DOHH2 (cell line): ENCODE data around the gene DCAF17.

Experiments
- H3F3A ChIP-seq: fragments of 200-600 bp; sonication (generic), shearing (Covaris generic); 2 replicates; pipeline ENCODE4 v1.6.0; 2016; ENCODE audit warnings: antibody characterized with exemption, mild to moderate bottlenecking; ENCODE audit not compliant: control insufficient read depth, insufficient read depth
- H3K27ac ChIP-seq: fragments of 200-600 bp; sonication (generic); 2 replicates; pipeline ENCODE4 v1.5.1; 2014; ENCODE audit warnings: low read depth, mild to moderate bottlenecking, low read length, moderate library complexity
- H3K27me3 ChIP-seq: fragments of 200-600 bp; sonication (generic); 2 replicates; pipeline ENCODE4 v1.6.1; 2014; ENCODE audit warnings: mild to moderate bottlenecking, low read length, mixed read lengths; ENCODE audit not compliant: control insufficient read depth
- H3K36me3 ChIP-seq: fragments of 200-600 bp; sonication (generic); 2 replicates; pipeline ENCODE4 v1.6.1; 2014; ENCODE audit warnings: mild to moderate bottlenecking, low read length, moderate library complexity, mixed read lengths; ENCODE audit not compliant: control insufficient read depth
- H3K4me1 ChIP-seq: fragments of 200-600 bp; sonication (generic); 2 replicates; pipeline ENCODE4 v1.6.1; 2014; ENCODE audit warnings: mild to moderate bottlenecking, low read length, mixed read lengths; ENCODE audit not compliant: control insufficient read depth
- H3K4me2 ChIP-seq: fragments of 200-600 bp; sonication (generic); 2 replicates; pipeline ENCODE4 v1.6.0; 2014; ENCODE audit warnings: mild to moderate bottlenecking, low read length, moderate library complexity
- H3K4me3 ChIP-seq: fragments of 200-600 bp; sonication (generic); 2 replicates; pipeline ENCODE4 v1.5.1; 2014; ENCODE audit warnings: mild to moderate bottlenecking, low read length, mixed read lengths
- H3K79me2 ChIP-seq: fragments of 200-600 bp; sonication (generic); 2 replicates; pipeline ENCODE4 v1.6.1; 2014; ENCODE audit warnings: mild to moderate bottlenecking, low read length, mixed read lengths; ENCODE audit not compliant: control insufficient read depth
- H3K9me2 ChIP-seq: fragments of 200-600 bp; sonication (generic); replicated peaks from 2 replicates; pipeline ENCODE4 v1.6.1; 2014; ENCODE audit warnings: mild to moderate bottlenecking, low read length, mixed read lengths; ENCODE audit not compliant: control insufficient read depth
- H3K9me3 ChIP-seq: fragments of 200-600 bp; sonication (generic); 2 replicates; pipeline ENCODE4 v1.6.1; 2014; ENCODE audit warnings: antibody characterized with exemption, low read length, mixed read lengths; ENCODE audit not compliant: control insufficient read depth, insufficient read depth
- H4K20me1 ChIP-seq: fragments of 200-600 bp; sonication (generic); 2 replicates; pipeline ENCODE4 v1.6.0; 2014; ENCODE audit warnings: low read depth, mild to moderate bottlenecking, antibody characterized with exemption, low read length, moderate library complexity; ENCODE audit not compliant: control insufficient read depth, insufficient read depth
- EZH2phosphoT487 ChIP-seq: fragments of 200-600 bp; sonication (generic); IDR thresholded peaks from 2 replicates; pipeline ENCODE4 v1.6.1; 2017; ENCODE audit warnings: borderline replicate concordance, mild to moderate bottlenecking, antibody characterized with exemption, low read length, moderate library complexity, mixed read lengths
- TF ChIP-seq, protein P1 (sequence below): fragments of 200-600 bp; sonication (generic); IDR thresholded peaks from one replicate; pipeline ENCODE4 v1.5.1; 2014; ENCODE audit warnings: antibody characterized with exemption, mild to moderate bottlenecking, low read depth, low read length; ENCODE audit not compliant: poor library complexity, severe bottlenecking

Gene DCAF17

DNA sequence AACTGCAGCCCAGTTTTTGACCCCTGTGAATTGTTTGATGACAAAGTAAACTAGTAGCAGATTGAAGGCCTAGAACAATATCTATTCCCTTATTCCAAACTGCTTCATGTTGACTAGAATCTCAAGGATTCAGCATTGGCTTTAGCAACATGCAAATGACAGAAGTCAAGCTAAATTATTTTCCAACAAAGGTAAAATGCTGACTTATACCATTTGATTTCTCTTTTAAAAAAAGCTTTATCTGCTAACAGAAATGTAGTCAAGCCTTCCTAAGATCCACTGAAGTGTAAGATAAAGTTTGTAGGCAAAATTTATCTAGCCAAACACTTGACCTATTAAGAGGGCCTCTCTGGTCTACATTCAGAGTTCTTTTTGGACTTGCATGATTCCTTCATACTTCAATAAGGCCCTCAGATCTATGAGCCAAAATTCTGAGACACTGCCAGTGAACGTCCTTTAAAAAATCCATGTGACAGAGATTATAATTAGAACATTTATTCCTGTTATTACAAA lies 78.7 kb downstream of the DCAF17 start:
- no peaks in the 10 kb centered on the region for H3K9me2 ChIP-seq
- no peaks in the 10 kb centered on the region for H3K9me3 ChIP-seq
- no peak overlapping the region for H3K4me3 ChIP-seq
- peaks cover 3% of the 10 kb centered on the region; the same call in 1 of the 2 replicates for H3K27me3 ChIP-seq
- no peaks in the 10 kb centered on the region for H3F3A ChIP-seq
- no peaks in the 10 kb centered on the region for H3K79me2 ChIP-seq
- H4K20me1 ChIP-seq, result no peaks in the 10 kb centered on the region
- TF ChIP-seq EZH2phosphoT487, result no peak
- no peak overlapping the region for H3K4me2 ChIP-seq
- no peaks in the 10 kb centered on the region for H3K36me3 ChIP-seq
- no peaks in the 10 kb centered on the region for H3K4me1 ChIP-seq
- H3K27ac ChIP-seq, result no peak overlapping the region

DNA sequence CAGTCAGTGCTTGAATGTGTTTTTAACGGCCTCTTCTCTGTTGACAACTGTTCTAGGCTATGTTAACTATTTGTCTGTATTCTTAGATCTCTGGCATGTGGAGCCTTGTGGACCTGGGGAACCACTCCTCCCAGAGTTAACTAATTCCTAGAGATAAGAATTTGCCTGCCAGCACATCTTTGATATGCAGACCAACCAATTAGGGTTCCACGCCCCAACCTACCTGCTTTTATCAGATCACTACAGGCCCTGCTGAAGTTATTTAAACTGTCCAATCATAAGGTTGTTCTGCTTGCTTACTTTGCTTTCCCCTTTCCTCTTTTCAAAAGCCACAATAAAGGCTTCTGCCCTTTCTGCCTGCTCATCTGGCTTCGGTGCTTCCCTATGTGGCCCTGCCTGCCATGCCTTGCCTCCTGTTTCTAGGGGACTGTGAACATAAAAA lies 79.7 kb downstream of the DCAF17 start:
- H3K79me2 ChIP-seq, result no peaks in the 10 kb centered on the region
- no peaks in the 10 kb centered on the region for H3K36me3 ChIP-seq
- H3K4me1 ChIP-seq, result no peaks in the 10 kb centered on the region
- no peaks in the 10 kb centered on the region for H3K9me2 ChIP-seq
- no peaks in the 10 kb centered on the region for H3F3A ChIP-seq
- H3K9me3 ChIP-seq, result no peaks in the 10 kb centered on the region
- H3K27me3 ChIP-seq, result peaks cover 3% of the 10 kb centered on the region; the same call in 1 of the 2 replicates
- no peak overlapping the region for H3K27ac ChIP-seq
- H3K4me3 ChIP-seq, result no peak overlapping the region
- no peaks in the 10 kb centered on the region for H4K20me1 ChIP-seq
- H3K4me2 ChIP-seq, result no peak overlapping the region
- TF ChIP-seq, protein P1, sequence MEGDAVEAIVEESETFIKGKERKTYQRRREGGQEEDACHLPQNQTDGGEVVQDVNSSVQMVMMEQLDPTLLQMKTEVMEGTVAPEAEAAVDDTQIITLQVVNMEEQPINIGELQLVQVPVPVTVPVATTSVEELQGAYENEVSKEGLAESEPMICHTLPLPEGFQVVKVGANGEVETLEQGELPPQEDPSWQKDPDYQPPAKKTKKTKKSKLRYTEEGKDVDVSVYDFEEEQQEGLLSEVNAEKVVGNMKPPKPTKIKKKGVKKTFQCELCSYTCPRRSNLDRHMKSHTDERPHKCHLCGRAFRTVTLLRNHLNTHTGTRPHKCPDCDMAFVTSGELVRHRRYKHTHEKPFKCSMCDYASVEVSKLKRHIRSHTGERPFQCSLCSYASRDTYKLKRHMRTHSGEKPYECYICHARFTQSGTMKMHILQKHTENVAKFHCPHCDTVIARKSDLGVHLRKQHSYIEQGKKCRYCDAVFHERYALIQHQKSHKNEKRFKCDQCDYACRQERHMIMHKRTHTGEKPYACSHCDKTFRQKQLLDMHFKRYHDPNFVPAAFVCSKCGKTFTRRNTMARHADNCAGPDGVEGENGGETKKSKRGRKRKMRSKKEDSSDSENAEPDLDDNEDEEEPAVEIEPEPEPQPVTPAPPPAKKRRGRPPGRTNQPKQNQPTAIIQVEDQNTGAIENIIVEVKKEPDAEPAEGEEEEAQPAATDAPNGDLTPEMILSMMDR, result no peak
- no peak for TF ChIP-seq EZH2phosphoT487

DNA sequence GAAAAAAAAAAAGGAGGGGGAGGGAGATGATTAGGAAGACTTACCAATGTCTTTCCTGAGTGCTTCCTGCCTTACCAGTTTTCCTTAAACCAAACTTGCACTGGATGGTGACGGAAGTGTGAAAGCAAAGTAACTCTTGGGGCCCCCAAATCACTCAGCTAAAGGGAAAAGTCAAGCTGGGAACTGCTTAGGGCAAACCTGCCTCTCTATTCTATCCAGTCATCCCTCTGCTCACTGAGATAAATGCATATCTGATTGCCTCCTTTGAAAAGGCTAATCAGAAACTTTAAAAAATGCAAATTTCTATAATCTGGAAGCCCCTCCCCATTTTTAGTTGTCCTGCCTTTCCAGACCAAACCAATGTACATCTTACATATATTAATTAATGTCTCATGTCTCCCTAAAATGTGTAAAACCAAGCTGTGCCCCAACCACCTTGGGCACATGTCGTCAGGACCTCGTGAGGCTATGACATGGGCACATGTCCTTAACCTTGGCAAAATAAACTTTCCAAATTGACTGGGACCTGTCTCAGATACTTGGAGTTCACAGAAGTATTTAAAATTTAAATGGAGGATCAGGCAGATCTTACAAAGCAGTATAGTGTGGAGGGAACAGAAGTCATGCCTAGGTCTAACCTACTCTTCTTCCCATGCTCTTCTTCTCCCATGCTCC lies 81.0 kb downstream of the DCAF17 start:
- Histone ChIP-seq H3K79me2 (no peaks in the 10 kb centered on the region), H3K36me3 (no peaks in the 10 kb centered on the region), H3K4me2 (no peak overlapping the region), H4K20me1 (no peaks in the 10 kb centered on the region), H3K27ac (no peak overlapping the region), H3K9me2 (no peaks in the 10 kb centered on the region), H3F3A (no peaks in the 10 kb centered on the region), H3K9me3 (no peaks in the 10 kb centered on the region), H3K27me3 (peaks cover 9% of the 10 kb centered on the region), H3K4me1 (no peaks in the 10 kb centered on the region), H3K4me3 (no peak overlapping the region)
- TF ChIP-seq, protein P1, result no peak
- no peak for TF ChIP-seq EZH2phosphoT487

DNA sequence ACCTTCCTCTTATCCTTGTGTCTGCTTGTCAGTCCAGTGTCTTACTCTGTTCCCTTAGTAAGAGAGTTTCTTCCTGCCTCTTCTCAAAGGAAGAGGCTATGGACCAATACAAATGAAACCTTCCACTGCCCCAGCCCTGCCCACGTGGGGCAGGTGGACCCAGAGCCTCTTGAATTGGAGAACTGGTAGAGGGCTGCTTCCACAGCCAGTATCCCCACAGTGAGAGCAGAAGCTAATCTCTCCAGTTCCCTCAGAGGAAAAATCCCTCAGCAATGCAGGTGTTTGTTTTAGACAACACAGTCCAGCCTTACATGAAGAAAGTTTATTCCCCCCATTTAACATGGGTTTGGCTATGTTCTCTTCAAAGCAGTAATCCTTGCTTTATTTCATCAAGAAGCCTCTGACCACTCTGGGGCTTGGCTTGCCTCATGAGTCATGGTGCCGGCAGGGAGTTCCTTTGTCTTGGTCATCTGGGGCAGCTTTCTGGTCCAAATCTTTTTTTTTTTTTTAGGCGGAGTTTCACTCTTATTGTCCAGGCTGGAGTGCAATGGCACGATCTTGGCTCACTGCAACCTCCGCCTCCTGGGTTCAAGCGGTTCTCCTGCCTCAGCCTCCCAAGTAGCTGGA lies 81.8 kb downstream of the DCAF17 start:
- no peak for TF ChIP-seq EZH2phosphoT487
- TF ChIP-seq, protein P1, result no peak
- no peaks in the 10 kb centered on the region for H4K20me1 ChIP-seq
- H3K36me3 ChIP-seq, result no peaks in the 10 kb centered on the region
- H3K27ac ChIP-seq, result no peak overlapping the region
- H3K9me2 ChIP-seq, result no peaks in the 10 kb centered on the region
- no peaks in the 10 kb centered on the region for H3K4me1 ChIP-seq
- H3K4me3 ChIP-seq, result no peak overlapping the region
- H3K9me3 ChIP-seq, result no peaks in the 10 kb centered on the region
- no peaks in the 10 kb centered on the region for H3K79me2 ChIP-seq
- H3K4me2 ChIP-seq, result no peak overlapping the region
- H3F3A ChIP-seq, result no peaks in the 10 kb centered on the region
- H3K27me3 ChIP-seq, result peaks cover 15% of the 10 kb centered on the region
